Activated CD4-positive, alpha-beta T cell treated with anti-CD3 and anti-CD28 coated beads for 1 hour (primary cell): Measurements from ENCODE around the gene MS4A4A.
"Not testable (repeated sequence)": the region's sequence is repeated elsewhere in the genome, so short reads cannot be mapped to it uniquely, and the experiment has no call there.

Source experiments
- DNase-seq: peaks from one replicate; pipeline ENCODE4 v3.0.0-alpha.2; 2020

The MS4A4A gene

DNA sequence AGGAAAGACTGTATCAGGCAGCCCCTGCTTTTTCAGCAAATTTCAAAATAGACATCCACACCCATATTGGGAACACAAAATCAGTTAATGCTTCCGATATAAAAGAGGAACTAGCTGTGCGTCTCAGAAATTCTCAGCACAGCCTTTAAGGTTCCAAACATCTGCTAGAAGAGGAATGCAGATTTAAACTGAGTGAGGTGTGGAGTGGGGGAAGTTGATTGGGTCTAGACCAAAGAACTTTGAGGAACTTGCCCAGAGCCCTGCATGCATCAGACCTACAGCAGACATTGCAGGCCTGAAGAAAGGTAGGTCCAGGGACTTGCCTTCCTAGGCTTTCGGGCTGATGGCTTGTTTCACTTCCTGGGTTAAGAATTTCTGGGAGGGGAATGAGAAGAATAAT, at the start of gene MS4A4A:
Gene MS4A4A, plus strand, starts transcription at position 255 of the 400 bp plus-strand sequence. Its CDS starts 10 bp downstream, at position 265.
- no peak for DNase-seq

DNA sequence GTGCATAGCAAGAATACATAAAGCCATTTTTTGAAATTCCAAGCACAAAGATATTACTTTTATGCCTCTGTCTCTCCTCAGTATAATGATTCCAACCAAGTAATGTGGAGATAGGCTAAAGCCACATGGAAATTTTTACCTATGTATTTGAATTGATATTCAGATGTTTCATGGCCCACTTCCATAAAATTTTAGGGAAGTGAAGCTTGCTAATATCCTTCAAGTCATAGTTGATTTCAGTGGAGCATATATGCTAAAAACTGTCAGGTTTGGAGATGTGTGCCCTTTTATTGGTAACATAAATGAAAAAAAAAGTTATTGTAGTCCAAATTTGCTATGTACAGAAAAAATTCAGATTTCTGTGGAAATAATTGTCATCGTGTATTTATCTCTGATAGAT, 49.8 kb upstream of the MS4A4A start:
- DNase-seq: no peak

DNA sequence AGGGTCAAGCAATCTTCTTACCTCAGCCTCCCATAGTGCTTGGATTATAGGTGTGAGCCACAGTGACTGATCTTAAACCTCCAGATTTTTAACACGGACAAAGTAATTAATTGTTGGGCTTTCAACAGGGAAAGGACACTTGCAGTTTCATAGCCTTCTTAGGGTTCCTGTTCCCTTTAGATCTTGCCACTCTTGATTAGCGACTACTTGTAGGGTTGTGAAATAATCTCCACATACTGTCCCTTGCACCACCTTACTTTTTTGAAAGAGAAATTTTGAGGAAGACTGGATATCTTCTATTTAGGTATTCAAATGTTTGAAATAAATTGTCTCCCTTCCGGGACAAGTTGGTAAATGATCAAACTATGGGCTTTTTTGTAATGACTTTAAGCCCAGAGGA, 45.1 kb upstream of the MS4A4A start:
- DNase-seq: no peak

DNA sequence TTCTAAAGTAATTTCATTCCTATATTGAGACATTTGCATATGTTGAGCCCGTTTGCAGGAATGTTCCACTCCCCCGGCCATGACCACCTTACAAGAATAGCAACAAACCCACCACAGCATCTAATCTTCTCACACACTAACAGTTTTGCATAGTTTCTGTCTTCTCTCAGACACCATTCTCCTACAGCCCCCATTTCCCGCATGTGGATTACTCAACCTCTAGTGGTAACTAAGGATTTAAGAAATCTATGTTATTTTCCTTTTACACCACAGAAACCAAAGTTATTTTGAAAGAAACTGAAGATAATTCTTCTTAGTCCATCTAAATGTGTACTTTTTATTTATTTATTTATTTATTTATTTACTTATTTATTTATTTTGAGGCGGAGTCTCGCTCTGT, 39.8 kb upstream of the MS4A4A start:
- DNase-seq: no peak

DNA sequence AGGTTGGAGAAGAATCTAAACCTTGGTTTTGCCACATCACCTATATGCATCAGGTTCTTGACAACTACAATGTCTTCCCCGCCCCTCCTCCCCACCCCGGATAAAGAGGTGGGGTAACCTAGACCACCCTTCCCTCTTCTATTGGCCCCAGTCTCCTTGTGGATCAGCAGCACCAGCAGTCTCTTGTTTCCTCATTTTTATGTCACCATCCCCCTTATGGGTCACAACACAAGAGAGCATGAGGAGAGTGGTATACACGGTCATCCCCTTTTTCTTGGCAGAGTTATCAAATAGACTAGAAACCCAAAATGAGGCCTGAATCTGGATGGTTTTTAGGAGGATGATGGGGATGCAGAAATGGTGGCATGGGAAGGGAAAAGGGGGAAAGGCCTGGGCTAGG, 38.7 kb upstream of the MS4A4A start:
- DNase-seq: no peak

DNA sequence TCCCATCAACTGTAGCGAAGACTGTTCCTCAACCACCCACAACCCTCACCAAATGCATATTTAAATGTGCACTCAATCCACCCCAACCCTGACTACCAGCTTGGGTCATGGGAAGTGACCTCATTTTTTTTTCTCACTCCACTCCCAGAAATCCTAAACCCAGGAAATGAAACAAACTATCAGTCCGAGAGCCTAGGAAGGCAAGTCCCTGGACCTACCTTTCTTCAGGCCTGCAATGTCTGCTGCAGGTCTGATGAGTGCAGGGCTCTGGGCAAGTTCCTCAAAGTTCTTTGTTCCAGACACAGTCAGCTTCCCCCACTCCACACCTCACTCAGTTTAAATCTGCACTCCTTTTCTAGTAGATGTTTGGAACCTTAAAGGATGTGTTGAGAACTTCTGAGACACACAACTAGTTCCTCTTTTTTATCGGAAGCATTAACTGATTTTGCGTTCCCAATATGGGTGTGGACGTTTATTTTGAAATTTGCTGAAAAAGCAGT, 37.7 kb upstream of the MS4A4A start, which contains the start of gene MS4A4E:
Gene MS4A4E, minus strand, starts transcription at position 398 of the 500 bp plus-strand sequence. CDS start 13,082 bp downstream, outside the sequence.
- no peak for DNase-seq

DNA sequence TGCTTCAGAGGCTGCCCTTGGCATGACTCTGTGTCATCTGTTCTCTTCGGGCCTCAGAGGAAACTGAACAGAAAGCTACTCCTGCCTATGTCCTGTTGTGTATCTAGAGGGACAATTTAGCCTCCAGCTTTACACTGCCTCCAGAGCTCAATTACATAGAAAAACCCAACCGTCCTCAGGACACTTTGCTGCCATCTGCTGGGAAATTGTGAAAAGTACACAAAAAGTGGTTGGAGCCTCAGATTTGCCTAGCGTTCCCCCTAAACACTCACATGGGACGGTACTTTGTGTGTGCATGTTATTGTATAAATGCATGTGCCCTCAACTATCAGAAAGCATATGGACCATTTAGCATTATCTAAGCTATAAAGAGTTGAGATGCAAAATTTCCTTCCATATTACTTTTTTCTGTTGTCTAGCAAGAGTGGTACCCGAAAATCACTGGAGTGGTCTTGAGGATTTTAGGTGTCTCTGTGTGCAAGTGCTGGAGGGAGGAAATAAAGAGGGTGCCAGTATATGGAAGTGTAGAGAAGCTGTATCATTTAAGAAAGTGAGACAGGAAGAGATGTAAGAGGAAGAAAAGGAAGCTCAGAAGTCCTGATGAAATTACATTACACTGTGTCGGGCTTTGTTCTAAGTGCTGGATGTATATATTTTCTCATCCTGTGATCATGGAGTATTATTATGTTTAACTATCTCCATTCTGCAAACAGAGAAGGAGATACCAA, 28.8 kb upstream of the MS4A4A start:
- no peak for DNase-seq

DNA sequence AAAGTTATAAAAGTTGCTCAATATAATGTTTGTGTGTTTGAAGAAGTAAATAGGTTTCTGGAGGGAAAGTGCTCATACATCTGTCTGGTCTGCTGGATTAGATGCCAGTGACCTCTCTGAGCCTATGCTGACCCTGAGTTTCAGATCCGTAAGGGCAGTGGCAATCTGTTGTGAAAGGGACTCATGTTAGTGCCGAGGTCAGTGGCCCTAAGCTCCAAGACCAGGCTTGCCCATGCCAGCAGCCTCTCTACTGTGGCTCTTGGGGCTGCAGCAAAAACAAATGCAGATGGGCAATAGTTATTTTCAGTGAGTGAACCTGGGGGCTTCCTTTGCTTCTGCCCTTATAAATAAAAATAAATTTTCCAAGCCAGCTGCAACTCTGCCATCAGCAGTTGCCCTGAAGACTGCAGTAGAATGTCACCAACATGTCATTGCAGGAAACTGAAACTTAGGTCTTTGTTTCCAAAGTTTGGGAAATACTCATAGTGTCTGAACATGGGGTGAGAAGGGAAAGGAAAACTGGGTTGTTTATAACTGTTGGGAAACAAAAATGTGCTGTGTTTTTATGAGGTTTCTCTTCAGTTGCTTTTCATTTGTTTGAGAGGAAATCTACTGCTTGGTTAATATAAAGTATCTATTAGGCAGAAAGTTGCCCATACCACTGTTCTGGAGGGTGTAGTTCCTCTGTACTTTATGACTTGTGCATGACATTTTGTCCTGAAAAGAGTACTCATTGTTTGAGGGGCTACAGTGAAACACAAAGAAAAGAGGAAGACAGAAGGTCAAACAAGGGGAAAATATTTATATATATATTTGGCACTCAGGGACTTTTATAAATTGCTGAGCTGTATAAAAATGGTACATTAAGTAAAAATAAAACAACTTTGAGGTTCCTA, 28.0 kb upstream of the MS4A4A start:
- no peak for DNase-seq

DNA sequence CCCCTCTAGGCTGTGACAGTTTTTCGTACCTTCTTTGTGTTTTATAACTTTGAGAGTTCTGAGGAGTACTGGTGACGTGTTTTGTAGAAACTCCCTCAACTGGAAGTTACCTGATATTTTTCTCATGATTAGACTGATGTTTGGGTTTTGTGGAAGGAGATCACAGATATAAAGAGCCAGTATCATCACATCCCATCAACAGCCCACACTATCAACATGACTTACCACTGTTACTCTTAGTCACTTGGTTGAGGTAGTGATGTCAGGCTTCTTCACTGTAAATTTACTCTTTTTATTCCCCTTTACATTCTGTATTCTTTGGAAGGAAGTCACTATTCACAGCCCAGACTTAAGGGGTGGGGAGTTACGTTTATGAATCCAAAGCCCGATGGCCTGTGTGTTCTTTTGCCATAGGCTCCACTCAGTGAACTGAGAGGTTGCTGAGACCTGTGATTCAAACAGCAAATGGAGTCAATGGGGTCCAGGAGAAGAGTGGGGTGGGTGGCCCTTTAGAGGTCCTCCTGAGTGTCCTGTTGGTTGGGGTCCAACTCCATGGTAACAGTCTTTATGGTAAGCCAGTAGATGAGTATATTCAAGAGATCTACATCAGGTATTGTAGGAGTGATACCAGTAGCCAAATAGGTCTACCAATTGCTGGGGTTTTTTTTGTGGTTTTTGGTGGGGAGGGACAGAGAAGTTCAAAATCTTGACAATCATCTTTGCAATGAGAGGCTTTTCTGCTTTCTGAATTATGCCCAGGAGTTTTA, 22.3 kb upstream of the MS4A4A start:
- DNase-seq: no peak

DNA sequence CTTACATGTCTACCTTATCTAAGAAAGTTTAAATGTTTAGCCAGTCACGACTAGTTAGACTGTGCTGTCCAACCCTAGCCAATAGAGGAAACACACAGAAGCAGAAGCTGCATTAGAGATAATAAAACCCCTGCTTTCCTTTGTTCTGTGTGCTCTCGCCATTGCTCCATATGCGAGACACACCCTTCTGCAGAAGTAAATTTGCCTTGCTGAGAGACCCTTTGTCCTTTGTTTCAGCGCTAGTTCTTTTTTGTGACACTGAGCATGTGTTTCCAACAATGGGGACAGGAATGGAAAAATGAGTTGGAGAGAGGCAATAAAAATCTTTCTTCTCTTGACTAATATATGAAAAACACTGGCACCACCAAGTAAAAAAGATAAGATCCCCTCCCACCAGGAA, 19.5 kb upstream of the MS4A4A start:
- no peak for DNase-seq

DNA sequence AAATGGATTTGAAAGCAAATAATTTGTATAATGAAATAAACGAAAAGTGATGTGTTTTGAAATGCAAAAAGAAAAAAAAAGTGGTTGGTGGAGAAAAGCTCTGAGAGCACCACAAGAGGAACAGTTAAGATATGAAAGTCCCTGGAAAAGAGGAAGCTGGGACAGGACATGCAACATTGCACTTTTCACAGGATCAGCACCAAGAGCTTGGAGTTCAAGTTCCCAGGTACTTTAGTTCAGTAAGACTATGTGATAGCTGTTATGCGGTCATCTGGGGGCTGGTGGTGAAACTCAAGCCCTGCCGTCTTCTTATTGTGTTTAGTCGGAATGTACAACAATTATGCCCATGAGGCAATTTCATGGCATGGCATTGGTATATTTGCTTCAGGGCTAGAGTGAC, 17.1 kb upstream of the MS4A4A start:
- DNase-seq: no peak

DNA sequence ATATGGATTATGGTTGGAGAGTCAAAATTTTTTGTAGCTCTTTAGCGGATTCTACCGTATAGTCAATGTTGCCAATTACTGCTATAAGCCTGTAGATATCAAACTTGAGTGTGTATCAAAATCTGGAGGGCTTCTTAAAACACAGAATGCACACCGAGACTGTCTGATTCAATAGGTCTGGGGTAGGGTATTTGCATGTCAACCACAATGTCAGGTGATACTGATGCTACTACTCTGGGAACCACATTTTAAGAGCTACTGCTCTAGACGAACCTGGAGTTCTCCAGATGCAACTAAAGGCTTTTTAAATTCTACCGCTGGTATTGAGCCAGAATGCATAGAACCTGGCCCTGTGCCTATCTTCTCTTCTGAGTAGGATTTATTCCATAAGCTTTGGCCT, 15.8 kb upstream of the MS4A4A start:
- DNase-seq: no peak

DNA sequence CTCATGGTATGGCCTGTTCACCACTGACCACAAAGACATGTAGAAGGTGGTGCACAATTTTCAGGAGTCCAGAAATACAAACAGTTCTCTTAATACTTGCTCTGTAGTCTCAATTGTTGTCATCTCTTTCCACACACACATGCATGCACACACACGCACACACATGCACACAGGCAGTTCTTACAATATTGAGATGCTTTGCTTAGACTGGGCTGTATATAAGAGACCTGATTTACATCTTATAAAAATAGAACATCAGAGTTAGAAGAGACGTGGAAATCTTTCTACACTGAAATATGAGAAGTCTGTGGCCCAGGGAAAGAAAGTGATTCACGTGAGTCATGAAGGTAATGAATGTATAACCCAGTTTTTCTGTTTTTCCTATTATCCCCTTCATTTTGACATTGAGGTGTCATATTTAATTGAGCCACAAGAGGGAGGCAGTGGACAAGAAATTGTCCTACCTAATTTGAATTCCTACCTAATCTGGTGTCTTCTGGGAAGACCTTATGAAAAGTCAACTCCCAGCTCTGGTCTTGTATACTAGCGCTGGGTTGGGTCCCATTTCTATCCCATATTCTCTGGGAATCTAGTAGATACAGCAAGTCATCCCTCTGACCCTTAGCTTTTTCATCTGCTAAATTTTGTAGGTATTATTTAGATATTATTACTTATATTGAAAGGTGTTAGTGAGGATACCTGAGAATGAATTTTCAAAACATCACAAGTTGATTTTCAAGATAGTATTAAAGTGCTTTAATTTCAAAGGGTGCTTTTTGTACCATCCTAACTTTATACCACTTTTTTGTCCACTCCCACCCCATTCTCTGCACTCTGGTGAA, 14.9 kb upstream of the MS4A4A start:
- DNase-seq: no peak

DNA sequence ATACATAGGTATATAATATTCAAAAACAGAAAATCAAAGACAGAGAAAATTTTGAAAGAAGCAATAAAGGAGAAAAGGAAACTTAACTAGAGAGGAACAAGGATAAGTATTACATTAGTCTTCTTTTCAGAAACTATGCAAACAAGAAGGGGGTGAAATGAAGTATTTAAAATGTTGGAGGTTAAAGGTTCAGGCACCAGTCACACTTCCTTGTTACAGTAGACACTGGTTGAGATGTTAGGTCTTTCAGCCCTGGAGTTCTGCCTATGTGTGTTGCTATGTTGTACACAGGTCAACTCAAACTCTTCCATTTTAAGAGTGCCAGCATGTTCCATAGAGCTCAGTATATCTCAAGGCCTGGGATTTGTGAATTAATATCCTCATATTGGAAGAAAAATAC, 6.0 kb upstream of the MS4A4A start:
- no peak for DNase-seq

DNA sequence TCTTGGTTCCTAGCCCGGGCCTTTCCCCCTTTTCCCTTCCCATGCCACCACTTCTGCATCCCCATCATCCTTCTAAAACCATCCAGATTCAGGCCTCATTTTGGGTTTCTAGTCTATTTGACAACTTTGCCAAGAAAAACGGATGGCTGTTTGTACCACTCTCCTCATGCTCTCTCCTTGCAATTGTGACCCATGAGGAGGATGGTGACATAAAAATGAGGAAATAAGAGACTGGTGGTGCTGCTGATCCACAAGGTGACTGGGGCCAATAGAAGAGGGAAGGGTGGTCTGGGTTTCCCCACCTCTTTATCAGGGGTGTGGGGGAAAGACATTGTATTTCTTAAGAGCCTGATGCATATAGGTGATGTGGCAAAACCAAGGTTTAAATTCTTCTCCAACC, 1.0 kb downstream of the MS4A4A start:
- DNase-seq: no peak

DNA sequence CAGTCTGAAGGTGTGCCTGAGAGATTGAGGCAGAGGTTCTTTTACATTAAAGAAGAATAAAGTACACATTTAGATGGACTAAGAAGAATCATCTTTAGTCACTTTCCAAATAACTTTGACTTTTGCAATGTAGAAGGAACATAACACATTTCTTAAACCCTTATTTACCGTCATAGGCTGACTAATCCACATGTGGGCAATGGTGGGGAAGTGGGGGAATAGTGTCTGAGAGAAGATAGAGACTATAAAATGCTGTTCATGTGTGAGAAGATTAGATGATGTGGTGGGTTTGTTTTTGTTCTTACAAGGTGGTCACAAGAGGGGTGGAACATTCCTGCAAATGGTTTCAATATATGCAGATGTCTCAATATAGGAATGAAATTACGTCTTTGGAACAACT, 1.8 kb downstream of the MS4A4A start:
- DNase-seq: no peak

DNA sequence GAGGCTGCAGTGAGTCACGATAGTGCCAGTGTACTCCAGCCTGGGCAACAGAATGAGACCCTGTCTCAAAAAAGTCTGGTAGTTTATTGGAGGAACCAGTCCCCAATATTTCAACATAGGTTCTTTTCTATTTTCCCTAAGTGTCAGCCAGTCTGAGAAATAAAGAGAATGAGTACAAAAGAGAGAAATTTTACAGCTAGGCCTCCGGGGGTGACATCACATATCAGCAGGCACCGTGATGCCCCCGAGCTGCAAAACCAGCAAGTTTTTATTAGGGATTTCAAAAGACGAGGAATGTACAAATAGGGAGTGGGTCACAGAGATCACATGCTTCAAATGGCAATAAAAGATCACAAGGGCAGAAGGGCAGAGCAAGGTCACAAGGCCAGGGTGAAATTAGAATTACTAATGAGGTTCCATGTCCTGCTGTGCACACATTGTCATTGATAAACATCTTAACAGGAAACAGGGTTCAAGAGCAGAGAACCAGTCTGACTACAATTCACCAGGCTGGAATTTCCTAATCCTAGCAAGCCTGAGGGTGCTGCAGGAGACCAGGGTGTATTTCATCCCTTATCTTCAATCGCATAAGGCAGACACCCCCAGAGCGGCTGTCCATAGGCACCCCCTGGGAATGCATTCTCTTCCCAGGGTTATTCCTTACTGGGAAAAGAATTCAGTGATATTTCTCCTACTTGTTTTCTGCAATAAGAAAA, 5.1 kb downstream of the MS4A4A start:
- DNase-seq: not testable (repeated sequence)

DNA sequence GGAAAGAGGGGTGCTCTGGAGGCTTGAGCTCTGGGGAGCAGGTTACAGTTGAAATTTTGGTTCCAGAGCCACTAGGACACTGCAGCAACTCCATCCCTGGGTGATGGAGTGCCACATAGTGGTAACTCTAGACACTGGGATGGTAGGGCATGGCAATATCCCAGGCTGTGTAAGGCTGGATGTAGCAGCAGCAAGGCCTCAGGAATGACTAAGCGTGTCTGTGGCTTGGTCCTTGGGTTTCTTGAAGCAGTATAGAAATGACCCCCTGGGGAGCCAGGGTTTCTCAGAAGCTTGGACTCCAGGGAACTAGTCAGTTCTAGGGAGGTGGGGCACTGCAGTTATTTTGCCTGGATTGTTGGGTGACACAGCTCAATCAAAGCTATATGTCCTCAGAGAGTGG, 8.1 kb downstream of the MS4A4A start:
- DNase-seq: no peak

DNA sequence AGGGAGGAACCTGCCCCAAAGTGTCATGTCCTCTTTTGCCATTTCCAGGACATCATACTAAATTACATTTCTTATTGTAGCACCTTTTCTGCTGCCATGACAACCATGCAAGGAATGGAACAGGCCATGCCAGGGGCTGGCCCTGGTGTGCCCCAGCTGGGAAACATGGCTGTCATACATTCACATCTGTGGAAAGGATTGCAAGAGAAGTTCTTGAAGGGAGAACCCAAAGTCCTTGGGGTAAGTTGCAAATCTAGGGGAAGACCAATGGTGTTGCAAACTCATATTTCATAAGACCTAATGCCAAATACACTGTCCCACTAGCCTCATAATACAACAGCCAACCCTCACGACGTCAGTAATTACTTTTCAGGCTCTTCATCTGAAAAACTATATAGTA, 11.7 kb downstream of the MS4A4A start:
- DNase-seq: no peak

DNA sequence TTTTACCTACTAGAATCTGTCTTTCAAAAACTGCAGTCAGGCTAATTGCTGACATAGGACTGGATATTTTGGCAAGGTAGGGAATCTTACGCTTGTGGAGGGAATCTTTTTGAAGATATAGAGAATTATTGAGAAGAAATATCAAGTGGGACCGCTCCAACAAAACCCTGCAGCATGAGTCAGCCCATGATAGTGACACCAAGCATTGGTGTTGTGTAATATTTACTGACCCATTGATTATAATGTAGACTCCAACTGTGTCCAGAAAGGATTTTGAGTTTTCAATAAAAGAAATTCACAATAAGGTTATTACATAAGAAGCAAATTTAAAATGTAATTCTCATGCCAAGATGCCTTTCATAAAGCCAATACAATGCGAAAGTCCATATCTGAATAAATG, 20.7 kb downstream of the MS4A4A start:
- no peak for DNase-seq

DNA sequence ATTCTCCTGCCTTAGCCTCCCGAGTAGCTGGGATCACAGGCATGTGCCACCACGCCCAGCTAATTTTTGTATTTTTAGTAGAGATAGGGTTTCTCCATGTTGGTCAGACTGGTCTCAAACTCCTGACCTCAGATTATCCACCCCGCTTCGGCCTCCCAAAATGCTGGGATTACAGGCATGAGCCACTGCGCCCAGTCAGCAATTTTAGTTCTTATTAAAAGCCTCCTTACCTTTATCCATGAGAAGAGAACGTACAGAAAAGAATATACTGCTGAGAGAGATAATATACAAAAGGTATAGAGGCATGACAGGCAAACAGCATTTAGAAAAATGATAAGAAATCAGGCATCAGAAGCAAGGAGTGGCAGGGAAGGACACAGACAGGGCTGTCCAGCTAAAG, 21.4 kb downstream of the MS4A4A start:
- not testable (repeated sequence) for DNase-seq

DNA sequence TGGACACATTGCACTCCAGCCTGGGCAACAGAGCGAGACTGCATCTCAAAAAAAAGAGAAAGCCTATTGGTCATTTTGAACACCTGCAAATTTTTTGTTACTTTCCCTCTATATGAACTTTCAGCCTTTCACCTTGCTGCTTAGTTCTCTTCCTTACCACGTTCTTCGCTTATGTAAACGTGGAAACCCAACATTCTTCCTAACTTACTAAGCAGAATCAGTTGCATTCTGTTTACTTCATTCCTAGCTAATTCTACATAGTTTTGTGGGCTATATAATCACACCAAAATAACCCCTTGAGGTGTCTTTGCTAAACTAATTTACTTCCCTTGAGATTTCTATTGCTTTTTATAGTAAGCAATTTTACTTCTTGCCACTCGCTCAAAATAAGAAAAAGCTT, 23.2 kb downstream of the MS4A4A start:
- DNase-seq: no peak
